Lung (tissue), 12 donors: ENCODE measurements around the gene SETBP1. TPM values are rescaled to one million over a fixed set of nuclear protein-coding genes. Genes with fewer than 3 reads are reported as not detected.

Source experiments
- ATAC-seq: fragments of 200-7000 bp; cut with Tn5 transposase; one replicate; pipeline ENCODE4 v1.9.1; 2020; ENCODE audit warnings: moderate number of reproducible peaks; ENCODE audit not compliant: insufficient read depth, low FRiP score
- DNase-seq, 3 donors: peaks; one replicate each; pipeline ENCODE4 v3.0.0-alpha.2; 2013 to 2017
- H3K27ac ChIP-seq, 2 donors: one replicate each; pipeline ENCODE4 v1.5.1; 2013; ENCODE audit warnings: mild to moderate bottlenecking in 2 of 2, moderate library complexity in 2 of 2, control low read depth in 1 of 2, inconsistent platforms in 1 of 2, low read depth in 1 of 2, low read length in 1 of 2
- H3K27me3 ChIP-seq, 3 donors: one replicate each; pipeline ENCODE4 v1.5.1; 2013; ENCODE audit warnings: low read length in 2 of 3; ENCODE audit not compliant: control insufficient read depth in 3 of 3, insufficient read depth in 3 of 3
- H3K36me3 ChIP-seq, 4 donors: one replicate each; pipeline ENCODE4 v1.5.1; 2013; ENCODE audit warnings: low read length in 4 of 4, mild to moderate bottlenecking in 1 of 4, moderate library complexity in 1 of 4; ENCODE audit not compliant: control insufficient read depth in 4 of 4, insufficient read depth in 4 of 4
- H3K4me1 ChIP-seq, 5 donors: one replicate each; pipeline ENCODE4 v1.5.1; 2013; ENCODE audit warnings: low read length in 5 of 5, mild to moderate bottlenecking in 2 of 5, moderate library complexity in 1 of 5; ENCODE audit not compliant: control insufficient read depth in 5 of 5, insufficient read depth in 5 of 5
- H3K4me3 ChIP-seq: one replicate; pipeline ENCODE4 v1.5.1; 2013; ENCODE audit warnings: mild to moderate bottlenecking, control low read depth, moderate library complexity
- H3K9ac ChIP-seq, 2 donors: one replicate each; pipeline ENCODE4 v1.5.1; 2013; ENCODE audit warnings: low read length in 2 of 2, control low read depth in 1 of 2; ENCODE audit not compliant: insufficient read depth in 1 of 2
- H3K9me3 ChIP-seq, 4 donors: one replicate each; pipeline ENCODE4 v1.5.1; 2013; ENCODE audit warnings: low read length in 3 of 4, mild to moderate bottlenecking in 1 of 4, moderate library complexity in 1 of 4; ENCODE audit not compliant: control insufficient read depth in 4 of 4, insufficient read depth in 3 of 4
- CTCF ChIP-seq: IDR thresholded peaks from 2 replicates; pipeline ENCODE4 v1.5.1; 2012; ENCODE audit warnings: mild to moderate bottlenecking; ENCODE audit errors: control extremely low read depth, extremely low read depth
- WGBS, 2 donors: extraction: QIAGEN DNeasy Blood & Tissue Kit; methylation state at CpG; one replicate each; pipeline ENCODE4 v1.1.7; 2013; 5-methylcytosine and 5-hydroxymethylcytosine counted together
- polyA plus RNA-seq, 2 donors: library from polyadenylated mRNA; stranded (reverse); fragments of 200-250 nt; gene quantifications; one replicate each; pipeline ENCODE4 v1.2.1, GENCODE V29; 2013
- total RNA-seq, 2 donors: library from RNA; depleted of rRNA in 1 of 2; stranded (reverse); fragments of >200 nt in 1 of 2; gene quantifications; one replicate each; pipeline ENCODE4 v1.2.1, GENCODE V29; 2014 to 2021
- donor health status: control.
- donor health status: control.
- donor health status: Bipolar disorder and iron deficiency.
- donor health status: healthy.
- donor health status: DM: yes; HTN: yes; CAD: no.

SETBP1 gene
- total and polyA plus RNA-seq, 4 donors, result 1.6 to 43.8 (median 16.6) TPM

- Histone ChIP-seq H3K9me3 (peaks cover 0 to 5% (median 0%) of the 10 kb centered on the region in 4 donors), H3K4me3 (no peak overlapping the region), H3K36me3 (peaks cover 0 to 2% (median 0%) of the 10 kb centered on the region in 4 donors), H3K27me3 (no peaks in the 10 kb centered on the region), H3K9ac (no peak overlapping the region), H3K4me1 (peaks cover 0 to 36% (median 16%) of the 10 kb centered on the region in 5 donors), H3K27ac (no peak overlapping the region)
- whole genome bisulfite sequencing, 2 donors, result 75 to 85% methylated on average over 1 of the region's 1 CpG
- TF ChIP-seq CTCF, result no peak
- ATAC-seq (no peak), DNase-seq (no peak)
These were observed 66.5 kb downstream of the SETBP1 start for GRCh38 chr18:44747157-44747556.

GRCh38 chr18:44748582-44748981 is 67.9 kb downstream of the SETBP1 start:
- Histone ChIP-seq H3K9me3 (peaks cover 0 to 5% (median 0%) of the 10 kb centered on the region in 4 donors), H3K27ac (no peak overlapping the region), H3K9ac (no peak overlapping the region), H3K4me1 (peaks cover 0 to 22% (median 8%) of the 10 kb centered on the region in 5 donors), H3K27me3 (no peaks in the 10 kb centered on the region), H3K4me3 (no peak overlapping the region), H3K36me3 (peaks cover 0 to 4% (median 0%) of the 10 kb centered on the region in 4 donors)
- no peak for ATAC-seq
- 82 to 85% methylated on average over 5 of the region's 5 CpGs for WGBS, 2 donors
- no peak for DNase-seq
- TF ChIP-seq CTCF, result no peak

GRCh38 chr18:44750774-44751173 is 70.1 kb downstream of the SETBP1 start:
- WGBS, 2 donors, result 87 to 92% methylated on average over 1 of the region's 1 CpG

More at GRCh38 chr18:44750774-44751173, 70.1 kb downstream of the SETBP1 start:
- peaks cover 0 to 4% (median 0%) of the 10 kb centered on the region in 4 donors for H3K36me3 ChIP-seq
- no peaks in the 10 kb centered on the region for H3K9me3 ChIP-seq
- H3K9ac ChIP-seq, result no peak overlapping the region
- H3K27me3 ChIP-seq, result no peaks in the 10 kb centered on the region
- no peak for TF ChIP-seq CTCF
- H3K4me1 ChIP-seq, result peaks cover 0 to 7% (median 0%) of the 10 kb centered on the region in 5 donors
- DNase-seq (no peak), ATAC-seq (no peak)
- H3K27ac ChIP-seq, result no peak overlapping the region
- H3K4me3 ChIP-seq, result no peak overlapping the region
